HEK293T (cell line): ENCODE data around the gene RNFT2.

ENCODE experiments used
- BHLHE40 ChIP-seq: fragments of 450-650 bp; IDR thresholded peaks from 2 replicates; pipeline ENCODE4 v1.6.1; 2016; ENCODE audit warnings: mild to moderate bottlenecking, moderate library complexity, borderline replicate concordance
- ELF4 ChIP-seq: fragments of 450-650 bp; IDR thresholded peaks from 2 replicates; pipeline ENCODE4 v1.6.1; 2017; ENCODE audit warnings: antibody characterized with exemption
- FOXK2 ChIP-seq: fragments of 450-650 bp; IDR thresholded peaks from 2 replicates; pipeline ENCODE4 v1.6.1; 2016; ENCODE audit warnings: mild to moderate bottlenecking
- NFRKB ChIP-seq: fragments of 450-650 bp; IDR thresholded peaks from 2 replicates; pipeline ENCODE4 v1.6.1; 2016; ENCODE audit warnings: mild to moderate bottlenecking, moderate library complexity
- SP1 ChIP-seq: fragments of 450-650 bp; IDR thresholded peaks from 2 replicates; pipeline ENCODE4 v1.6.1; 2017
- SUZ12 ChIP-seq: fragments of 450-650 bp; IDR thresholded peaks from 2 replicates; pipeline ENCODE4 v1.6.1; 2016; ENCODE audit warnings: mild to moderate bottlenecking
- ZNF384 ChIP-seq: fragments of 450-650 bp; IDR thresholded peaks from 2 replicates; pipeline ENCODE4 v1.6.1; 2016
- TF ChIP-seq, protein P1 (sequence below): fragments of 450-650 bp; IDR thresholded peaks from 2 replicates; pipeline ENCODE4 v1.6.1; 2016

DNA sequence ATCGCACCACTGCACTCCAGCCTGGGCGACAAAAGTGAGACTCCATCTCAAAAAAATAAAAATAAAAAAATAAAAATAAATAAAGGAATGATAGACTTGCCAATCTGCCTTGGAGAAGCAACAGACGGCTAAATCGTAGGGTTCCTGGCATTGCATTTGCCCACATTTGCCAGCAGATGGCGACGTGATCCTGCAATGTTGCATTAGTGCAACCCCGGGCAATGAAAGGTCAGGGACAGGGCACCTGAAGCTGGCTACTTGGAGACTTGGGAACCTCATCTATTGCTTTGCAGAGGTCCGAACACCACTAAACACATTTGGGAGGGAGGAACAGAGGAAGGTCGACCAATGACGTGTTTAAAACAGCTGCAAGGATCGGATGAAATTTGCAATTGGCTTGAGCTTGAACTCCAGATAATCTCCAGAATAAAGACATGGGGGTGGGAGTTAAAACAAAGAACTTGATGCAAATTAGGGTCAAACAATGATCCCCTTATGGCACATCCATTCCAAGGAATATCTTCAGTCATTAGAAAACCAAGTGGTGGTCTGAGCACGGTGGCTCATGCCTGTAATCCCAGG lies 34.8 kb upstream of the RNFT2 start:
- TF ChIP-seq ELF4: no peak
- TF ChIP-seq, protein P1, sequence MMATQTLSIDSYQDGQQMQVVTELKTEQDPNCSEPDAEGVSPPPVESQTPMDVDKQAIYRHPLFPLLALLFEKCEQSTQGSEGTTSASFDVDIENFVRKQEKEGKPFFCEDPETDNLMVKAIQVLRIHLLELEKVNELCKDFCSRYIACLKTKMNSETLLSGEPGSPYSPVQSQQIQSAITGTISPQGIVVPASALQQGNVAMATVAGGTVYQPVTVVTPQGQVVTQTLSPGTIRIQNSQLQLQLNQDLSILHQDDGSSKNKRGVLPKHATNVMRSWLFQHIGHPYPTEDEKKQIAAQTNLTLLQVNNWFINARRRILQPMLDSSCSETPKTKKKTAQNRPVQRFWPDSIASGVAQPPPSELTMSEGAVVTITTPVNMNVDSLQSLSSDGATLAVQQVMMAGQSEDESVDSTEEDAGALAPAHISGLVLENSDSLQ: no peak
- TF ChIP-seq FOXK2: no peak
- no peak for TF ChIP-seq NFRKB
- no peak for TF ChIP-seq SUZ12
- TF ChIP-seq ZNF384: no peak
- no peak for TF ChIP-seq SP1
- no peak for TF ChIP-seq BHLHE40
